HG03280 (cell line): ENCODE data around the gene AMACR.
"Not testable (repeated sequence)": the region's sequence is repeated elsewhere in the genome, so short reads cannot be mapped to it uniquely, and the experiment has no call there.

Experiments used
- ATAC-seq: cut with Tn5 transposase; IDR thresholded peaks from one replicate; pipeline ENCODE4 v1.9.1; 2021; ENCODE audit warnings: mild to moderate bottlenecking, moderate library complexity; ENCODE audit not compliant: unreplicated experiment

Gene AMACR

GRCh38 chr5:33973271-33973670 is 34.6 kb downstream of the AMACR start:
- ATAC-seq: peak; percentile 61

GRCh38 chr5:33969572-33970452 is 38.0 kb downstream of the AMACR start:
- peak; percentile 72 for ATAC-seq

GRCh38 chr5:33968211-33969005 is 39.4 kb downstream of the AMACR start:
- ATAC-seq: no peak

- no peak for ATAC-seq
Observed at GRCh38 chr5:33966805-33967204, 41.0 kb downstream of the AMACR start.

- no peak for ATAC-seq
Observed at GRCh38 chr5:33964132-33964700, 43.6 kb downstream of the AMACR start.

- ATAC-seq: no peak
Observed at GRCh38 chr5:33958176-33958575, 49.7 kb downstream of the AMACR start.

- no peak for ATAC-seq
Observed at GRCh38 chr5:33957577-33958150, 50.2 kb downstream of the AMACR start.

GRCh38 chr5:33952175-33952574 is 55.7 kb downstream of the AMACR start:
- not testable (repeated sequence) for ATAC-seq

- ATAC-seq: no peak
Observed at GRCh38 chr5:33944543-33945132, 63.2 kb downstream of the AMACR start.

GRCh38 chr5:33941090-33941489 is 66.8 kb downstream of the AMACR start:
- no peak for ATAC-seq

GRCh38 chr5:33939556-33940262 is 68.1 kb downstream of the AMACR start:
- no peak for ATAC-seq

- ATAC-seq: no peak
Observed at GRCh38 chr5:33938881-33939280, 69.0 kb downstream of the AMACR start.

- no peak for ATAC-seq
Observed at GRCh38 chr5:33938507-33938796, 69.4 kb downstream of the AMACR start.

- ATAC-seq: no peak
Observed at GRCh38 chr5:33937707-33938506, 69.9 kb downstream of the AMACR start.

- no peak for ATAC-seq
Observed at GRCh38 chr5:33937017-33937706, 70.7 kb downstream of the AMACR start.

- no peak for ATAC-seq
Observed at GRCh38 chr5:33936381-33937016, 71.4 kb downstream of the AMACR start, which contains the start of gene RXFP3. RXFP3 (plus strand) TSS chr5:33936386; CDS start chr5:33936741, 355 bp downstream.
